Measurements from ENCODE around the gene DCAF15.

The DCAF15 gene

GRCh38 chr19:13995878-13996765 is 43.8 kb downstream of the DCAF15 start:
- DNase-seq: no peak

DNA sequence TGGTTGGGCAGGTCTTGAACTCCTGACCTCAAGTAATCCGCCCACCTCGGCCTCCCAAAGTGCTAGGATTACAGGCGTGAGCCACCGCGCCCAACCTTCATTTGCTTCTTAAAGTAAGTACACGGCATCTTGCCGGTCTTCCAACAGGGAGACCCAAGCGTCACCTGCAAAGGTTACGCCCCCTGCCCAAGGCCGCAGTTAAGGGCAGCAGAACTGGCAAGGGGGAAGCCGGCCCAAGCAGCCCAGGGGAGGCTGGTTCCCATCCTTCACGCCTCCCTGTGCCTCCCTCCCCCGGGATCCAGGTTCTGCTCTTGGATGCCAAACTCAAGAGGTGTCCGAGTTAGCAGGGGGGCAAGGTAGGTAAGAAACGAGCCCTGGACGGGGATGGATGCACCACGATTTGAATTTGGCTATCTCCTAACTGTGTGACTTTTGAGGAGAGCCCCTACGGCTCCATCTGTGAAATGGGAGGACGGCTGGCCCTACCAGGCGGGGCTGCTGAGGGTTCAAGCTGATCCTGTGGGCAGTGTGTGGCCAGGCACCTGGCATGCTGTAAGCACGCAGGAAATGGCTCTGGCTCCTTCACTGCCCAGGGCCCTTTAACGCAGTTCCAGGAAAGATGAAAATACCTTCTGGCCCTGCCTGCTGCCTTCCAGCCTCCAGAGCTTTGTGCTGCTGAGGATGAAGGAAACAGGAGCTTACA is 44.8 kb downstream of the DCAF15 start:
- no peak for DNase-seq

GRCh38 chr19:13997631-13997962 is 45.3 kb downstream of the DCAF15 start:
- no peak for DNase-seq

DNA sequence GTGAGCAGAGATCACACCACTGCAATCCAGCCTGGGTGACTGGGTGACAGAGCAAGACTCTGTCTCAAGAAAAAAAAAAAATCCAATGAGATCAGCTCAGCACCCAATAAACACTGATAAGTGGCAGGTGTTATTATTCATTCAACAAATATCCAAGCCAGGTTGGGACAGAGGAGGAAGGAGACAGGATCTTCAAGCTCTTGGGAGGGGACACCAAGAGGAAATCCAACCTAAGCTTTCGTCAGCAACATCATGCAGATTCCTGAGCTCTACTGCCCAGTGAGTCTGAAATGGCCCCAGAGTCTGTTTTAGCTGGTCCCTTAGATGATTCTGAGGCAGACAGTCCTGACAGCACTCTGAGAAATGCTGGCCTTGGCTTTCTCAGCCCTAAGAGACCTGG is 46.1 kb downstream of the DCAF15 start:
- no peak for DNase-seq

DNA sequence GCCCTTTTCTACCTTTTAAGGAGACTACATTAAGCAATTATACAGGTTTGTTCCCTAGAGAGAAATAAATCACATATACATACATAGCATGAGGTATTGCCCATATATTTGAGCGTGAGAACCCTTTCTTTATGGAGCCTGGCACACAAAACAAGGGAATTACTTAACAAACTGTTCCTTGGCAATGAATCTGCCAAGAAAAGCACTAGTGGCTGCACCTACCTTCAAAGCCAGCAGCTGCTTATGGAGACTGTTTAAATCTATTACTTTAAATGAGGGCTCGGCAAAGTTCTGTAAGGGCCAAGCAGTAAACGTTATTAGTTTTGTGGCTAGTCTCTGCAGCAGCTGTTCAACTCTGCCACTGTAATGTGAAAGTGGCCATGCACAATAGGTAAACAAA is 46.8 kb downstream of the DCAF15 start:
- no peak for DNase-seq

DNA sequence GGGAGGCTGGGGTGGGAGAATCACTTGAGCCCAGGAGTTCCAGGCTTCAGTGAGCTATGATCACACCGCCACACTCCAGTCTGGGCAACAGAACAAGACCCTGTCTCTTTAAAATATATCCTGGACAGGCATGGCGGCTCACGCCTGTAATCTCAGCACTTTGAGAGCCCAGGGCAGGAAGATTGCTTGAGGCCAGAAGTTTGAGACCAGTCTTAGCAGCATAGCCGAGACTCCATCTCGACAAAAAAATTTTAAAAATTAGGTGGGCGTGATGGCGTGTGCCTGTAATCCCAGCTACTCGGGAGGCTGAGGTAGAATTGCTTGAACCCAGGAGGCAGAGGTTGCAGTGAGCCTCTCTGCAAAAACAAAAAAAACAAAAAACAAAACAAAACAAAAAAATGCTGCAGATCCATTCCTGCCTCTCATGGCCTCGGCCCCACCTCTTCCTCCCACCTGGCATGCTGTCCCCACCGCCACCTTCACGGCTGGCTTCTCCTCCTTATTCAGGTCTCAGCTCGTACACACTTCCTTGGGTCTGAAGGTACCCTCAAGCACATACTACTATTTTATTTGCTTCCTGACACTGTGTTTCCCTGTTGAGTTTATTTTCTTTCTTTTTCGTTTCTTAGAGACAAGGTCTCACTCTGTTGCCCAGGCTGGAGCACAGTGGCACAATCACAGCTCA is 48.5 kb downstream of the DCAF15 start:
- DNase-seq: no peak

DNA sequence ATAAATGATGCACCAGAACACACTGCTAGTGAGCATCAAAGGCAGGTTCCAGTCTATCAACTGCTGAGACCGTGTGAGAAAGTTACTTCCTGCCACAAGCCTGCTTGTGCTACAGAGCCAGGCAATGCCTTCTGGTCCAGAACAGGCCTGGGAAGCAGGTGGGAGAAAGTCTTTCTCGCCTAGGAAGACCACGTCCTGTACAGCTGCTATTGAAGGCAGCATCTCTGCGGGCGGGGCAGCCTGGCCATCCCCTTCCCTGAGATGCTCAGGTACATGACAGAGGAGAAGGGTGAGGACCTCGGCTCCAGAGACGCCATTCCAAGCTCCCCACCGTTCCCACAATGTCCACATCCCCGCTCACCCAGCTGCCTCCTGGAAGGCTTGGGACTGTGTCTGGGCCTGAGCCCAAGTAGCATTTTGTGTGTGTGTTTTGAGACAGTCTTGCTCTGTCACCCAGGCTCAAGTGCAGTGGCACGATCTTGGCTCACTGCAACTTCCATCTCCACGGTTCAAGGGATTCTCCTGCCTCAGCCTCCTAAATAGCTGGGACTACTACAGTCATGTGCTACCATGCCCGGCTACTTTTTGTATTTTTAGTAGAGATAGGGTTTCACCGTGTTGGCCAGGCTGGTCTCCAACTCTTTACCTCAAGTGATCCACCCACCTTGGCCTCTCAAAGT is 50.4 kb downstream of the DCAF15 start:
- DNase-seq: no peak

GRCh38 chr19:14003251-14004055 is 51.1 kb downstream of the DCAF15 start:
- no peak for DNase-seq

DNA sequence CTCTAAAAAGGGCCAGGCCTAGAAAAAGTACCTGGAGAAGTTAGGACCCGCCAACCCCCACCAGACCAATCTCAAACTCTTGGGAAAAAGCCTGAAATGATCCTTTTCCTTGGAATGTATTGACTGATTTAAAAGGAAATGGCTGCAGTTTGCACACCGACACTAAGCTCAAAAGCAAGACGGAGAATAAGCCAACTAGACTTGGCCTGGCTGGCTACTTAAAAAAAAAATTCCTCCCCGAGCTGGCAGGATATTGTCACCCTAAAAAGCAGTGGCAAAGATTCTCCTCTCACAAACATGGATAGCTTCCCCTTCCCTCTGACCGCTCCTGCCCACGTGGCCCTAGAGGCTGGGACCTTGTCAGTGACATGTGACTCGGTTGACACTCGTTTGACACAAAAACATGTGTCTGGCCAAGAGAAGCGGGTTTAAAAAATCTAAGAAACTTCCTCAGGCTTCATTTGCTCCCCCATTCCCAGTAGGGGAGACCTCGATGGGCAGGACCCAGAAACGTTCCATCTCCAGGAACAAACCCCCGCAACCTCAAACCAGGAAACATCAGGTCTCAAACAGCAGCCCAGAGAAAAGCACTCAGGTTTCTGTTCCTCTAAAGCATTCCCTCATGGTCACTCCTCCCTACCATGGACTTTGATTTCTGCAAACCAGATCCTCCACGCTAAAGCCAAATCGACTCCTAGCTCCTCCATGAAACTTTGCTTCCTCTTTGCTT is 52.5 kb downstream of the DCAF15 start:
- no peak for DNase-seq

DNA sequence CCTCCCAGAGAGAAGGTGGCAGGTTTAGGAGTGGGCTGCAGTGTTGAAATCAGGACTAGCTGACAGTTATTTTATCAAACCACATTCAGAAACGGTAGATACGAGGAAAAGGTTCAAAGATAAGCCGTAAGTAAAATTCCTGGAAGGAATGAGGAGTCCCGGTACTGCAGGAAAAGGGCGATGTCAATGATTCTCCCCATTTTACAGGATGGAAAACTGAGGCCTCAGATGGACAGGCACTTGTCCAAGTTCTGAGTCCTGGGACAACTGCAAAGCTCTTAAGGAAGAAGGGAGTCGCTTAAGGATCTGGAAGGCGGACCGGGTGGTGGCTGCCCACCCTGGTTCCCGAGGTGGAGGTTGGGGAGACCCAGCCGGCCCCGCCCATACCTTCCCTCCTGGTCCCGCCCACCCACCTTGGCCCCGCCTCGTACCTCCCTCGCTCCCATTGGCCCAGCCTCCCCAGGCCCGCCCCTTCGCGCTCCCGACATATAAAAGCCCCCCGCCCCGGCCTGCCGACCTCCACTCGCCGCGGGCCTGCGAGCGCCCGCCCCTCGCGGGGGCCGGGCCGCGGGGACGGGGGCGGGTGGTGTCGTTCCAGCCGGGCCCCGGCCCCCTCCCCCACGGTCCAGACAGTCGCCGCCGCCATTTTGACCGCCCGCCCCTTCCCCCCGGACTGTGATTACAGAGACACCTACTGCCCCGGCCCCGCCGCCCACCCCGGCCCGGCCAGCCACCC is 53.2 kb downstream of the DCAF15 start:
- DNase-seq: peak; percentile 96

- peak; percentile 100 for DNase-seq
Observed at GRCh38 chr19:14006085-14006765, 53.9 kb downstream of the DCAF15 start, which contains the start of gene RFX1. Gene RFX1, minus strand, starts transcription at chr19:14006320. Its CDS starts 12,477 bp downstream, at chr19:13993843.

DNA sequence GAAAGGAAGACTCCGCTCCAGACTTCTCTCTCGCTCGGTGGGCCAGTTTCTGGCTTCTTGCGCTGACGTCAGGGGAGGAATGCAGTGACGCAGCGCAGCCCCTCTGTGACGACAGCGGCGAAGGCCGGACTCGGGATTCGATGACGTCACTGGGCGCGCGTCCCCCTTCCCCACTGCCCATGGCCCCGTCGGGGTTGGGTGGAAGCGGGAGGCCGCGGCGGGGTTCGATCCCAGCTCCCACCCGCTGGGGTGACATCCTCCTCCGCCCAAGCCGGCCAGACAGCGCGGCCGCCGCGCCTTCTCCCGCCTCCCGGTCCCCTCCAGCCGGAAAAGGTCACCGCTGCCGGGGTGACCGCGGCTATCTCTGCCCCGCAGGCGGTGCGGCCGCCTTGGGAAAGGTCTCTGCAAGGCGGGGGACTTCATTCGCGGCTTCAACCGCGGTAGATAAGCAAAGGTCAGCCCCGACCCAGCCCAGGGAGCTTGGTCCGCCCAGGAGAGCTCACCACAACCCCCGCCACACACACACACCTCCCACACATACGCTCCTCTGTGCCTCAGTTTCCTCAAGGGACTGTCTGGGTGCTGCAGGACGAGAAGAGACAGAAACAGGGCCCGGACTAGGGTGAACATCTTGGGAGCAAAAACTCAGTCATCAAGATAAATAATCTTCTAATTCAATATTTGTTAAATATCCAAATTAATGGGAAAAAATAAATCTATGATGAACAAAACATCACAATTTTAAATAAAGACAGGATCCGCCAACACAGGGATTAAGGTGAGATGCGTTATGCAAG is 54.7 kb downstream of the DCAF15 start:
- DNase-seq: peak; percentile 98
